Right ventricle myocardium inferior (tissue), 1 donor: ENCODE results near the gene RASA1. TPM values are rescaled to one million over a fixed set of nuclear protein-coding genes. Genes with fewer than 3 reads are reported as not detected.
A peak's percentile ranks its signal among the peaks of the same experiment; 100 is the strongest.

Experiments
- ATAC-seq: fragments of 200-7000 bp; cut with Tn5 transposase; one replicate; pipeline ENCODE4 v1.9.1; 2020; ENCODE audit warnings: mild to moderate bottlenecking, moderate library complexity
- DNase-seq: peaks from one replicate; pipeline ENCODE4 v3.0.0; 2021; ENCODE audit errors: missing footprints
- intact Hi-C: fragments of 100-400 bp; cut with DNase I; formaldehyde crosslinking; loops from one replicate; pipeline ENCODE4 v1.11.0; 2022
- total RNA-seq: library from RNA; stranded (reverse); fragmentation: NEBNext Ultra II Directional; extraction: Animal tissue kit (Norgen Biotek cat#: 25700); gene quantifications from one replicate; pipeline ENCODE4 v1.2.1, GENCODE V29; 2021
- donor health status: DM: no; HTN: yes; CAD: no; lungs with severe emphysema.

RASA1 gene
- total RNA-seq, 1 donor from 2014 or later: 19.8 TPM

DNA sequence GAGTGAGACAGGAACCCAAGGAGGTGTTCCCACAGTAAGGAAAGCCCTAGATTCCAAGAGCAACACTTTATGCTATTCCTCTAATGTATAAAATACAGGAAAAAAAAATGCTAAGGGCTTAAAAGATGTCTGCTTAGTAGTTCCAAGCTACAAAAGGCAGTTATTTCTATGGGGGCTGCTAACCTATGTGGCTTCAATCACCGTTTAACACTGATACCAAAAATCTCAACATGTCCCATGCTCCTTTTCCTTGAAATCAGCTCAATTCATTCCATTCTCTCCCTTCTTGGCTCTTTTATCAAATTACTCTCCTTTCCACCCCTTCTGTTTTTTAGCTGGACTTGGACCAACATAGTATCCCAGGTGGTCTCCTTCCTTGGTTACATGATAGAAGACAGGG, 124.5 kb downstream of the RASA1 start:
- ATAC-seq: no peak
- intact Hi-C loops: no loop called here
- no peak for DNase-seq

DNA sequence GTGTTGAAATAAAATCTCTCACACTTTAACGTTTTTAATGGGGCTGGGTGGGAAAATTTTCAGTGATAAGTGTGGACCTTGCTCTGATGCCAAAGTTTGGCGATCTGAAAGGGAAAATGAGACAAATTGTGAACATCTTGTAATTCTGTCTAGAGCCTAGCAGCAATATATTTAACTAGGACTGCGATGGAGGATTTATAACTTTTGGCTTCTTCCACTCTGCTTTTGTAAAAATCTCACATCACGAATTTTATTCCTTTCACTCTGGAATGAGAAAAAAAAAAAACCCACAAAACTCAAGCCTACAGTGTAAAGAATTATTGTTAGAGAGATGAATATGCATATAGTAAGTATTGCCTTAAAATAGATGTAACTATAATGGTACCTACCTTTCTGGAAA, 125.1 kb downstream of the RASA1 start:
- intact Hi-C loops: no loop called here
- no peak for ATAC-seq

DNA sequence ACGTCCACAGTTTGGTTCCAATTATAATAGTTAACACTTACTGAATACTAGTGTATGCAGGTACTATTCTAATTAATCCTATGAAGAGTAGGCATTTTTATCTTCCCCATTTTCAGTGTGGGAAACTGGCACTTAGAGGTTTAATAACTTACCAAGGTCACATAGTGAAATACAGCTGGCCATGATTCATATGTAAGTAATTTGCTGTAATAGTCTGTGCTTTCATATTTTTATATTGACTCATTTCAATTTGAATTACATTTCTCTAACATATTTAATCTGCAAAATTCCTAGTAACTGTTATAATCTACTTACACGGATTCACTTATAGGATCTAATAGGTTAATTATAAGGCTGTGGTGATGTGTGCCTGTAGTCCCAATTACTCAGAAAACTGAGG, 125.6 kb downstream of the RASA1 start:
- intact Hi-C loops: no loop called here
- no peak for DNase-seq
- ATAC-seq: no peak

More for the DNA sequence above, 125.1 kb downstream of the RASA1 start:
- DNase-seq: no peak

DNA sequence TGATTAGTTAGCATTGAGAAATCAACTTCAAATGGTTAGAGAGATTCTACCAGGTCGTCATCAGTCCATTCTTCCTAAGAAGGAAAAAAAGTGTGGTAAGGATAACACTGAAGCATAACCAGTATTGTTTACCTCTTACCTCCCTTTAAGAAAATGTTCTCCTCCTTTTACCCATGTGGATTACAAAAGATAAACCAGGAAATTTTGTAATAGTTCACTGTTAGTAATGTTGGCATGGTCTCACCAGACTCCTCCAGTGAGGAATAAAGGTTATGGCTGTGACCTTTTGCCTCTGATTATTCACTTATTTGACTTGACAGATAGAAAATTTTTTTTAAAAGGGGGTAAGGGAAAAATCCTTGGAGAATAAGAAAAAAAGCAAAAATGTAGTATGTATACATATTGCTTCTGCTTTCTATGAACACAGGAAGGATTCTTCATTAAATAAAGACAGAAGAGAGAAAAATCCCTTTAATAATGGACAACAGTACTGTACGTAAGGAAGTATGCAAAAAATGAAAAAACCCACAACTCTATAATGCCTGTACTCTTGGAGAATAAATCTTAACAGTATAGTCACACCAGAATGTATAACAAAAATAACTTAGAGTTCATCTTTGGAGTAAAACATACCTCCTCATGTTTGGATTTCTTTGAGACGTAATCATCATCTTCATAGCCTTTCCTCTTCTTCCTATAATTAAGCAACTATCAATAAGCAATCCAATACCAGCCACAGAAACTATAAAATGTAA, 126.9 kb downstream of the RASA1 start:
- DNase-seq: no peak
- intact Hi-C loops: no loop called here
- ATAC-seq: peak; percentile 37

DNA sequence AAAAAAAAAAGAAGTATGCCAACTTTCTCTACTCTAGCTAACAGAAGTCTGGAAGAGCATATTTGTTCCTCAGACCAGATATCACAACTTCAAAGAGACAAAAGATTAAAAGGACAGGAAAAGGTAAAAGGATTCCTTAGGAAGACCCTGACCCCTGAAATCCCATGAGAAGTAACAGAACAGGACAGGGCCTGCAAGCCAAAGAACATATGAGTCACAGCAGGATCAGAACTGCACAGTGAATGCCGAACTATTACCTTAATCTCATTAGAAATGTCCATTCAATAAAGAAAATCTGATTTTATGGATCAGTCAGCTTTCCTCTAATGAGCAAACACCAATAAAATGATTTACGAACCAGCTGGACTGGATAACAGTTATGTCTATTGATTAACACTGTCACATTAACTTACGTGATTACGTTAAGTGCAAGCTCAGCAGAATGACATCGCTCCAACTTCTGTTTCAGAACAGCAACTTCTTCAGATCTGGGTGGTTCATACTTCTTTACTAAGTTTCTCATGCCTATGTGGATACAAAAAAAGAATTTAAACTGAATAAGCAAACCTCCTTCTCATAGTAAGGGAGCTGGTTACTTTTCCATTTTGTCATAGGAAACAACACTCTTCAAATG, 131.4 kb downstream of the RASA1 start:
- intact Hi-C loops: no loop called here
- ATAC-seq: no peak
- no peak for DNase-seq

DNA sequence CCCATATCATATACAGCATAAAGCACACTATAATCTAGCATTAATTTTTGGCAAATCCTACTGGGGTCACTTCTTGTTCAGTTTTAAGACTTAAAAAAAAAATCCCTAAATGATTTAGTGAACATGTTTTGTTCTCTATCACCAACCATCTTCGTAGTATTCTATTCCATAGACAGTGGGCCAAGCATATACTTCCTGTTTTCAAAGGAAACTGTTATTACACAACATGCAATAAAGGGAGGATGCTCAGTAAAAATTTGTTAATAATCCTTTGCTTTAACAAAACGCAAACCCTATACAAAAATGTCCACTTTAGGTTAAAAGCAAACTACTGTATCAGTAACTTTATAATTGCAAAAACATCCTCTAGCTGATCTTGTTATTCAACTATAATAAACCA, 132.0 kb downstream of the RASA1 start:
- DNase-seq: no peak
- no peak for ATAC-seq
- intact Hi-C loops: loop anchor here (10.0 kb wide), 1 partner anchor 335 kb away; no protein-coding TSS in a partner anchor

DNA sequence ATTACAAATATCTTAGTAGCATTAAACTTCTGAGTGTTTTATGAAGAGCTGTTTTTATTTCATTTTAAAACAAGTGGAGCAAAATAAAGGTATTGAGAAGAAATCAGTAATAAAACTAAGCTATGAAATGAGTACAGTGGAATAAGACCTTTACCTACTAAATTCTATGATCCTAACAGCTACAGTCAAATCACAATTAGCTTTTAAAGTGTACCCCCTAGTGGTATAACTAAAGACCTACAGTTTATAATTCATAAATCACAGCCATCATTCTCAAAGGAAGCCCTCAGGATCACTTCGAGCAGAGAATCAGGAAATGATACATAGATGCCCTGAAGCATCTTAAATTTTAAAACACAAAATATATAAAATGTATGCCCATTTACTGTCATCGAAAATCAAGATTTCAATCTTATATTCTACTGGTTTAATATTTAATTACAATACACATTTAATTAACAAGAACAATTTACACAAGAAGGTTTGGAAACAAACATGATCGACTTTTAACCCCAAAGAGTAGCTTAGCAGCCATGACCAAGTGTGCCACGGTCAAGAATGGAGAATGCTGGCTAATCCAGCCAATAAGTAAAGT, 132.7 kb downstream of the RASA1 start:
- DNase-seq (no peak), ATAC-seq (peak; percentile 52)
- intact Hi-C loops: loop anchor here (10.0 kb wide), 1 partner anchor 336 kb away; no protein-coding TSS in a partner anchor

DNA sequence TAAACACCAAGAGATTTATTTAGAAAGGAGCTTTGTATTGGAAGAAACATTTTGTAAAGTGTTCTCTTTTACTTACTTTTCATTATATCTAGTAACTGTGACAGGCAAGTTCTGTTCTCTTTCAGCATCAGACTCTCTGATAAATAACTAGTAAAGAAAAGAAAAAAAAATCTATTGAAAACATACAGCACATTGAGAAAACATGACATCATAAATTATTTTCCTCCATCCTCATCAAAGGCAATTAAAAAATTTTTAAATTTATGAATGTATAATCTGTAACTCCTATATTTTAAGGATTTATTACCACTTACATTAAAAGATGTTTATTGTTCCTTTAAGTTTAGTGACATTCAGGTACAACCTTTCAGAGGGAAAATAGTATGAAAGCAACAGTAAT, 133.9 kb downstream of the RASA1 start:
- intact Hi-C loops: loop anchor here (10.0 kb wide), 1 partner anchor 337 kb away; no protein-coding TSS in a partner anchor
- no peak for ATAC-seq
- DNase-seq: no peak

DNA sequence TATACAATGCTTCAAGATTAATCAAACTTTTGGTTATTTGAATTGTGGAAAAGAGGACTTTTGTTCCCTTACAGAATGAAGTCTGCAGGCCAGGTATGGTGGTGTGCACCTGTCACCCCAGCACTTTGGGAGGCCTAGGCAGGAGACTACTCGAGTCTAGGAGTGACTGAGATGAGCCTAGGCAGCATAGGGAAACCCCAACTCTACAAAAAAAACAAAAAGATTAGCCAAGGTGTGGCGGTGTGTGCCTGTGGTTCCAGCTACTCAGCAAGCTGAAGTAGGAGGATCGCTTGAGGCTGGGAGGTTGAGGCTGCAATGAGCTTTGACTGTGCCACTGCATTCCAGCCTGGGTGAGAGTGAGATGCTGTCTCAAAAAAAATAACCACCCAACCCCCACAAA, 135.7 kb downstream of the RASA1 start:
- intact Hi-C loops: loop anchor here (10.0 kb wide), 1 partner anchor 339 kb away; no protein-coding TSS in a partner anchor
- ATAC-seq: no peak
- DNase-seq: no peak

DNA sequence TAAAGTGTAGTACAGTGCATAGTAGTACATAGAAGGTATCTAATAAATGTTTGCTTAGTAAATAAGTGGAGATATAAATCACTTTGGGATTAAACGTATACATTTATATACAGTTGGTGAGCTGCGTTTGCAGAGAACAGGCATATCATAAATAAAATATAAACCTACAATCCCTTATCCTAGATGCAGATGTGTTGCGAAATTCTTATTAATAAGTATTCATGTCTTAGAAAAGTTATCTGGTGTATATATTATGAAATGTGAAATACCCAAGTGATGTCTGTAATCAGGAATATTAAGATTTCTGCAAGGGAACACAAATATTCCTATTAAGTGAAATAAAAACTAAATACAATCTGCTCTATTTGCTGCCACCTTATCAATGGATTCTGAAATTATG, 136.2 kb downstream of the RASA1 start:
- ATAC-seq (no peak), DNase-seq (no peak)
- intact Hi-C loops: loop anchor here (10.0 kb wide), 1 partner anchor 339 kb away; no protein-coding TSS in a partner anchor

DNA sequence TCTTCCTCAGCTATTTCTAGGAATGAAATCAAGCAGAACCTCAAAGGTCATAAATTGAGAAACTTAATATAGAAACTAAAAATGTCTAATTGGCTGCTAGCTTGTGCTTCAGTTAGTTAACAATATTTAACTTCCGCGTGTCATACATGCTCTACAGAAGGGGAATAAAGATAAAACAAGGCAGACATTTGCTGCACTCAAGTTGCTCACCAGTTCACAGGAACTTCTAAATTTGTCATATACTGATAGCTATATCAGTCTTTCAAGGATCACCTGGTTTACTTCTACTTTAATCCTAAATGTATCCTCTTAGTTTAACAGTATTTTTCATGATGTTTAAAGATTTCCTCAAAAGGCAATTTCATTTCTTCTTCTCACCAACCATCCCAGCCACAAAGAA, 136.7 kb downstream of the RASA1 start:
- DNase-seq (no peak), ATAC-seq (no peak)
- intact Hi-C loops: loop anchor here (10.0 kb wide), 1 partner anchor 340 kb away; no protein-coding TSS in a partner anchor

DNA sequence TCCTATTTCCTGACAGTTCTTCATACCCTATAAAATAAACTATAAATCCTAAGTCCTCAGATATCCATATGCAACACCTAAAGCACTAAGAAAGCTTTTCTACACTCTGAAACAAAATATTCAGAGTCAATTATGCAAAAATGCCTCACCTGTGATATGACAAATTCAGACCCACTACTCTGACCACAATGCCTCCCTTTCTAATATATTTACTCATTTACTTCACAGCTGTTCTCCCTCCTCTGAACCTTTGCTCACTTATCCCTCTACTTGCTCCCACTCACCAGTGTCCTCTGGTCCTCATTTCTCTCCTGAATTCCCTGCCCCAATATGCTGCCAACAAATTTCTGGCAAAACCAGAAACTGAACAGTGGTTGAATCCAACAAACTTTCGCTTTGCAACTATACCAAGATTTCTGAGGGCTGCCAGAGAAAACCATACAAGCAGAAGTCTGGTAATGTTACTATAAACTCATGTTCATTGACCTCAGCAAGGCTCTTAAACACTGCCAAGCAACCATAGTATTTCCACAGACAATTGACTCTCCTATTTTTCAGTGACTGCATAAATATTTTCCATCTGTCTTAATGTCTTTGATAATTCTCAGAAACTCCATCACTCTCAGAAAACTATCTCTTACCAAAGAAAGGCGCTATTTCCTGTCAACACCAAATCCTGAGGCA, 137.9 kb downstream of the RASA1 start:
- ATAC-seq: no peak
- intact Hi-C loops: loop anchor here (10.0 kb wide), 1 partner anchor 341 kb away; no protein-coding TSS in a partner anchor
- no peak for DNase-seq

DNA sequence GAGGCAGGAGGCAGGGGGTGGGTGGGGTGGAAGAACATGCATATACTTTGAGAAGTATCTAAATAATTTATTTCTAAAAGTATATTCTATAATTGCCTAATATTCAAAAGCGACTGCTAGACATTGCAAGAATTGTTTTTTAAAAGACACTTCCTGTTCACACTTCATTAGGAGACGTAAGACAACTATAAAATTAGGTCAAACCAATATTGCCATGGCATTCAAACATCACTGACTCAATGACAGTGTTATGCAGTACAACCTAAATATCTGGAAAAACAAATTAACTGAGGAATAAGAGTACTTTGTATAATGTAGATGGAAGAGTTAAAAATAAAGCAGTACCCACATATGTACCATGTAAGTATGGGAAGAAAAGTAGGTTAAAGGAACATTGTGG, 140.5 kb downstream of the RASA1 start:
- ATAC-seq: no peak
- intact Hi-C loops: loop anchor here (10.0 kb wide), 1 partner anchor 343 kb away; no protein-coding TSS in a partner anchor
- DNase-seq: no peak

DNA sequence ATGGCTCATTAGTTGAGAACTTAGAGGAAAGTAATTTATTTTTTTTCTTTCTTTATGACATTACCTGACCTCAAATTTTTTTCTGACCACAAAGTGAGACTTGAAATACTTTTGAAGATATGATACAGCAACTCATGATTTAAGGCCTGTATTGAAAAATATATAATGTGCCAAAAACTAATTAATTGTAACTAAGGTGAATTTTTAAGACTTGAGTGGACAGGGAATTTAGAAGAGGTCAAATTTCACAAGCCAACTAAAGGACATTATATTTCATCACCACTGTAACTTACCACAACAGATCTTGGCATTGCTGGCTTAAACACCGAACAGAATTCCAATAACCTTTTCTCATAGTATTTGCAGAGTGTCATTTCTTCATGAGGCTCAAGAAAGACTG, 143.2 kb downstream of the RASA1 start:
- intact Hi-C loops: loop anchor here (5.0 to 10.0 kb wide), 2 partner anchors 144 to 1274 kb away; partner anchors contain the start of gene RASA1
- ATAC-seq: no peak

DNA sequence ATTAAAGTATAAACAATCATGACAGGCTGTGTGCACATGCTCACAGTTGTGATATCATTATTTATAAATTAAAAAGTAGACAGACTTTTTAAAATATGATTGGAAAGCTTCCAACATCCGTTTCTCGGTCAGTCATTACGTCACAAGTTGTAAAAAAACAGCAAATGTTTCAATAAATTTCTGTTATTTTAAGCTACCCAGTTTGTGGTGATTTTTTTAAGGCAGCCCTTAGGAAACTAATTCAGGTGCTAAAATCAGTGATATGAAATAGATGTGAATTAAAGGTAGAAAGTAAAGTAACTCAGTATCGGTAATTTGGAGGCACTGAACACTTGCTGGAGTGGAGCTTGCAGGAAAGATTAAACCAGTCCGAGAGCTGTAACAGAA, 143.9 kb downstream of the RASA1 start:
- intact Hi-C loops: loop anchor here (5.0 to 10.0 kb wide), 2 partner anchors 144 to 1273 kb away; partner anchors contain the start of gene RASA1
- DNase-seq (no peak), ATAC-seq (no peak)

More for the DNA sequence above, 143.2 kb downstream of the RASA1 start:
- DNase-seq: no peak

DNA sequence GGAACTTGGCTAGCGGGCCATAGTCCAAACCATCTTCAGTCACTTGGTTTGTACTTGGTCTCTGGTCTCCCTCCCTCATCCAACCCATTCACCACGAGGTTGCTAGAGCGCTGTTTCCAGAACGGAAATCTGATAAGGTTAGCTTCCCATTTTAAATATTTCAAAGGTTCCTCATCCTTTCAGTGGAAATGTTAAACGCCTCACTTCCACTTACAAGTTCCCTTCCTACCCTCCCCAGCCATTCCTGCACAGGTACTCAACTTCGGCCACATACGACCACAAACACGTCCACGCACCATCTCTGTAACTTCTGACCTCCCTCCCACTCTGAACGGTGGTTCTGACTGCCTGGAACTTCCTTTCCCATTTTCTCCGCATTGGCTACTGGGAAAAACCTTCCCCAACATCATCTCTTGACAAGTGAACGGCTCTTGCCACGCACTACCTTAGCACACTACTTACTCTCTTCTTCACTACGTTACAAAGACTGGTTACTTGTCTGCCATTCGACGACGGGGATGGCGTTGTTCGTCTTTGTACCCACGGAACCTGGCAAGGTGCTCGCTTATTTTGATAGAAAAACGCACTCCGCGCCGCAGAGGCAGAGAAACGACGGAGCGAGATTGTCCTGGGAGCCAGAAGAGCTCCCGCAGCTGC, 144.4 kb downstream of the RASA1 start:
- DNase-seq: peak; percentile 56
- peak; percentile 24 for ATAC-seq
- intact Hi-C loops: loop anchor here (5.0 to 10.0 kb wide), 2 partner anchors 145 to 1273 kb away; partner anchors contain the start of gene RASA1

DNA sequence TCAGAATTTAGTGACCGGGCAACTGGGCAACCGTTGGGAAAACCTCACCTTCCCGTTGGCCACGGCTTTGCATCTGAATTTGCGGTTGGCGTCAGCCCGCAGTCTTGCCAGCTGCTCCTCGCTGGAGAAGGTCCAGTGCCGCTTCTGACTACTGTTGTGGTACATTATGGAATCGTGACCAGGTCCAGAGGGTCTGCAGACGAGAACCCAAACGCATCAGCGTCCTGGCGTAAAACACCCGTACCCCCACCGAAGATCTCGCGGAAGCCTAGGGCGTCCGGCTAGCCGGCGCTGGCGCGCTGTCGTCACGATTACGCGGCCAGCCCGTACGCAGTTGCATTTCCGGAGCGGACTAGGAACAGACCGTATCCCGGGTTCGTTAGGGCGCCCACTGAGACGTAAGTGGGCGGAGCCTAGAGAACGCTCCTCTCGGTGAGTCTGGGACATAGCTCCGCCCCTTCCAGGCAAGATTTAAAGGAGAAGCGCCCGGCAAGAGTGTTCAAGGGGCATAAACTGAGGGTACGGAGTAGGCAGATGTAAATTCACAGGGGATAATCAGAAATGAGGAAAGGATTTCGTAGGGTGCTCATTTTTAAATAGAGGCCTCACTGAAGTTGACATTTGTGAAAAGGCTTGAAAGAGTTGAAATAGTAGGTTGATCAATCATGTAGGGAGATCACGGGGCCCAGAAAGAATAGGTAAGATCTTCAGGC, 145.1 kb downstream of the RASA1 start, which contains the start of gene CCNH:
TSS of gene CCNH (minus strand) at position 301 of the 713 bp plus-strand sequence. CDS start at position 165, 136 bp downstream.
- ATAC-seq (peak; percentile 100), DNase-seq (peak; percentile 98)
- intact Hi-C loops: loop anchor here (5.0 to 10.0 kb wide), 2 partner anchors 145 to 1272 kb away; partner anchors contain the start of gene RASA1

DNA sequence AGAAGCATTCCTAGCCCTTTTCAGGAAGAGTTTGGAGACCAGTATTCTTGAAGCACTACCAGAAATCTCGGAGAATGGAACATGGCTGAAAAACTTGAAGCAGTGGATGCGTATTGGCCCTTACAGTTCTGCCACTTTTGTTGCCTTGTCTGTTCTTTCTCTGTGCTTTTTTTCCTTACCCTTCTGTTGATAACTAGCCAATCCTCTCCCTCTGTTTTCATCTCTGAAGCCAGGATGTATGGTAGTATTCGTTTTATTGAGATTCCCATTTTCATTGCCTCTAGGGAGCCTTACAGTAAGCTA, 145.6 kb downstream of the RASA1 start:
- intact Hi-C loops: loop anchor here (5.0 to 10.0 kb wide), 2 partner anchors 146 to 1272 kb away; partner anchors contain the start of gene RASA1
- DNase-seq: no peak
- ATAC-seq: no peak
